Spleen (tissue), 11 donors: Measurements from ENCODE around the gene NR2E3. TPM values are rescaled to one million over a fixed set of nuclear protein-coding genes. Genes with fewer than 3 reads are reported as not detected.

Experiments used
- DNase-seq: peaks from one replicate; pipeline ENCODE4 v3.0.0-alpha.2; 2020
- H3K27ac ChIP-seq, 8 donors: fragments of 200-600 bp; sonication (generic) in 7 of 8; 1 replicate in 4 of 8; 2 replicates in 4 of 8; pipeline versions ENCODE4 v1.5.0 to v1.8.0; 2016 to 2021; ENCODE audit warnings: inconsistent platforms in 4 of 8, mild to moderate bottlenecking in 4 of 8, moderate library complexity in 1 of 8
- H3K27me3 ChIP-seq, 7 donors: fragments of 200-600 bp; sonication (generic) in 6 of 7; replicated peaks in 1 of 7; 1 replicate in 4 of 7; 2 replicates in 3 of 7; pipeline versions ENCODE4 v1.5.0 to v1.8.0; 2016 to 2021; ENCODE audit warnings: inconsistent platforms in 3 of 7, mild to moderate bottlenecking in 1 of 7
- H3K36me3 ChIP-seq, 6 donors: fragments of 200-600 bp; sonication (generic) in 5 of 6; 1 replicate in 4 of 6; 2 replicates in 2 of 6; pipeline versions ENCODE4 v1.5.0 to v1.8.0; 2016 to 2021; ENCODE audit warnings: inconsistent platforms in 2 of 6
- H3K4me1 ChIP-seq, 6 donors: fragments of 200-600 bp; sonication (generic) in 5 of 6; 1 replicate in 3 of 6; 2 replicates in 3 of 6; pipeline versions ENCODE4 v1.5.0 to v1.8.0; 2016 to 2021; ENCODE audit warnings: inconsistent platforms in 3 of 6
- H3K4me3 ChIP-seq, 8 donors: fragments of 200-600 bp; sonication (generic) in 7 of 8; 1 replicate in 4 of 8; 2 replicates in 4 of 8; pipeline versions ENCODE4 v1.5.0 to v1.8.0; 2016 to 2021; ENCODE audit warnings: inconsistent platforms in 4 of 8, mild to moderate bottlenecking in 4 of 8, moderate library complexity in 2 of 8
- H3K9me3 ChIP-seq, 8 donors: fragments of 200-600 bp; sonication (generic) in 7 of 8; 1 replicate in 4 of 8; 2 replicates in 4 of 8; pipeline versions ENCODE4 v1.5.0 to v1.8.0; 2016 to 2021; ENCODE audit warnings: inconsistent platforms in 4 of 8
- POLR2A ChIP-seq, 3 donors: fragments of 450-650 bp; IDR thresholded peaks; one replicate each; pipeline ENCODE4 v1.5.1; 2017; ENCODE audit warnings: antibody characterized with exemption in 3 of 3, mild to moderate bottlenecking in 1 of 3
- POLR2AphosphoS5 ChIP-seq, 3 donors: sonication (generic); formaldehyde crosslinking; IDR thresholded peaks; one replicate each; pipeline ENCODE4 v1.5.1; 2017; ENCODE audit warnings: antibody characterized with exemption in 3 of 3
- WGBS, 5 donors: extraction: QIAGEN DNeasy Blood & Tissue Kit in 3 of 5; methylation state at CpG; one replicate each; pipeline versions ENCODE4 v1.1.5 to v1.1.7; 2013 to 2018; 5-methylcytosine and 5-hydroxymethylcytosine counted together
- intact Hi-C: fragments of 100-400 bp; cut with DNase I; formaldehyde crosslinking; loops from one replicate; pipeline ENCODE4 v1.15.0; 2023; ENCODE audit warnings: low total_unique reads
- polyA plus RNA-seq, 3 donors: library from polyadenylated mRNA; stranded (reverse); fragments of 200-250 nt; gene quantifications; one replicate each; pipeline ENCODE4 v1.2.1, GENCODE V29; 2013
- total RNA-seq, 7 donors: library from RNA; depleted of rRNA in 3 of 7; stranded (reverse); fragments of >200 nt in 3 of 7; fragmentation: NEBNext Ultra II Directional in 4 of 7; extraction: Animal tissue kit (Norgen Biotek cat#: 25700) in 4 of 7; gene quantifications; one replicate each; pipeline versions ENCODE4 v1.1.0 to v1.2.1, GENCODE V29; 2016 to 2021
- TF ChIP-seq, protein P1 (sequence below), 11 experiments: fragments of 200-600 bp in 7 of 11; fragments of 450-650 bp in 4 of 11; sonication (generic) in 4 of 11; IDR thresholded peaks in 8 of 11; conservative IDR thresholded peaks in 3 of 11; 1 replicate in 7 of 11; 2 replicates in 4 of 11; pipeline versions ENCODE4 v1.4.0 to v1.8.0; 2016 to 2021; ENCODE audit warnings: antibody characterized with exemption in 11 of 11, inconsistent platforms in 4 of 11, mild to moderate bottlenecking in 1 of 11
- donor health status: healthy with polysubstance abuse.
- donor health status: DM: no; HTN: no; CAD: no; lungs with moderate emphysema.
- donor health status: DM: no; HTN: no; CAD: no.
- donor health status: Bipolar disorder and iron deficiency.
- donor health status: healthy.
- donor health status: DM: no; HTN: no; CAD: no.
- donor health status: DM: yes; HTN: yes; CAD: no.

Gene NR2E3
- total and polyA plus RNA-seq, 10 donors = 0.10 to 0.68 TPM; not detected in 8

DNA sequence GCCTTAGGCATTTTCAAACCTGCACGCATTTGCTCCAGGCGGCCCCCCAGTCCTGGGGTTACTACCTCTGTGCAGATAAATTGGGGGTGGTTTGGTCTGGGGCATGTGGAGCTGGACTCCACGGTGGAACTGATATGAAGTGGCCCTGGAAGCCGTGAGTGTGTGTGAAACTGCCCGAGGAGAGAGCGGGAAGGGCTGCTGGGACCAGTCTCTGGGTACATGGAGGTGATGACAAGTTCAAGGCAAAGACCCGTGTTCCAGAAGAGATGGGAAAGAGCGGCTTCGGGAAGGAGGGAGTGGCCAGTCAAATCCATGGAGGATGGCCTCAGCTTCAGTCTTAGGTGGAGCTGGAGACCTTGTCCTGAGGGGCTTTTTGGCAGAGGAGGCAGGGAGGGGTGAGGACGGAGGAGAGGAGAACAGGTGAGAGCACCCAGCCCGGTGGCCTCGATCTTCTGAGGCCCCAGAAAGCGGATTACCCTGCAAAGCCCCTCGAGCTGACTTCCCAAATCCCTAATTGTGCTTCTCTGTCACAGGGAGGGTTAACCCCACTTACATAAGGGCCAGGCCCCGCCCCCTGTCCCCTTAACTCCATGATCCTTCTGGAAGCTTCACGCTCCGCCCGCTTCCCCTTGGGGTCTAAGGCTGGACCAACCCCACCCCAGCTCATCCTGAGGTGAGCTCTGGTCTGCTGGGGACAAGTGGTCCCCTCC is 1.9 kb upstream of the NR2E3 start:
- intact Hi-C loops = no loop called here
- Histone ChIP-seq H3K27ac (no peak overlapping the region), H3K4me1 (peaks cover 0 to 20% (median 7%) of the 10 kb centered on the region in 6 donors), H3K36me3 (no peaks in the 10 kb centered on the region), H3K4me3 (no peak overlapping the region), H3K27me3 (peaks cover 0 to 34% (median 0%) of the 10 kb centered on the region in 7 donors), H3K9me3 (no peaks in the 10 kb centered on the region)
- DNase-seq = no peak
- WGBS, 5 donors = 80 to 94% (median 82%) methylated on average over 16 to 18 of the region's 18 CpGs
- no peak for TF ChIP-seq POLR2A (IDR thresholded peaks at IDR 0.05)
- TF ChIP-seq, protein P1, sequence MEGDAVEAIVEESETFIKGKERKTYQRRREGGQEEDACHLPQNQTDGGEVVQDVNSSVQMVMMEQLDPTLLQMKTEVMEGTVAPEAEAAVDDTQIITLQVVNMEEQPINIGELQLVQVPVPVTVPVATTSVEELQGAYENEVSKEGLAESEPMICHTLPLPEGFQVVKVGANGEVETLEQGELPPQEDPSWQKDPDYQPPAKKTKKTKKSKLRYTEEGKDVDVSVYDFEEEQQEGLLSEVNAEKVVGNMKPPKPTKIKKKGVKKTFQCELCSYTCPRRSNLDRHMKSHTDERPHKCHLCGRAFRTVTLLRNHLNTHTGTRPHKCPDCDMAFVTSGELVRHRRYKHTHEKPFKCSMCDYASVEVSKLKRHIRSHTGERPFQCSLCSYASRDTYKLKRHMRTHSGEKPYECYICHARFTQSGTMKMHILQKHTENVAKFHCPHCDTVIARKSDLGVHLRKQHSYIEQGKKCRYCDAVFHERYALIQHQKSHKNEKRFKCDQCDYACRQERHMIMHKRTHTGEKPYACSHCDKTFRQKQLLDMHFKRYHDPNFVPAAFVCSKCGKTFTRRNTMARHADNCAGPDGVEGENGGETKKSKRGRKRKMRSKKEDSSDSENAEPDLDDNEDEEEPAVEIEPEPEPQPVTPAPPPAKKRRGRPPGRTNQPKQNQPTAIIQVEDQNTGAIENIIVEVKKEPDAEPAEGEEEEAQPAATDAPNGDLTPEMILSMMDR (IDR thresholded peaks at IDR 0.05 in 8 of 11, conservative IDR thresholded peaks at IDR 0.05 in 3 of 11) = no peak
- no peak for TF ChIP-seq POLR2AphosphoS5 (IDR thresholded peaks at IDR 0.05)

DNA sequence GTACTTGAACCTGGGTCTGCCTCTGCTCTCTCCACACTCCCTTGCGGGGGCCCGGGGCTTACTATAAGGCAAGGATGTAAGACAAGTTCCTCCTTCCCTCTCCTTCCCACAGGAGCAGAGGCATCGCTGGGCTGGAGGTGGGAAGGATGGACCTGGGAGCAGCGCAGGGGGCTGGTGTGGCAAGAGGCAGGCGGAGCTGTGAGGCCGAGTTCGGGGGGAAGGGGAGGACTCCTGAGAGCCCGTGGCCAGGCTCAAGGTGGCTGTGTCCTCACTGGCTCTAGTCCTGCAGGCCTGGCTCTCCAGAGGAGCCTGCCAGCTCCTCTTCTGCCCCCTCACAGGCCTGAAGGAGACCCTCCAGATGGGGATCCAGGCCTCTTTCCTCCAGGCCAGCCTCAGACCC is 1.0 kb upstream of the NR2E3 start:
- Histone ChIP-seq H3K4me3 (no peak overlapping the region), H3K36me3 (no peaks in the 10 kb centered on the region), H3K27ac (no peak overlapping the region), H3K4me1 (peaks cover 0 to 20% (median 7%) of the 10 kb centered on the region in 6 donors), H3K27me3 (peaks cover 0 to 33% (median 0%) of the 10 kb centered on the region in 7 donors), H3K9me3 (no peaks in the 10 kb centered on the region)
- TF ChIP-seq, protein P1 (IDR thresholded peaks at IDR 0.05 in 8 of 11, conservative IDR thresholded peaks at IDR 0.05 in 3 of 11) = no peak
- TF ChIP-seq POLR2AphosphoS5 (IDR thresholded peaks at IDR 0.05) (no peak), POLR2A (IDR thresholded peaks at IDR 0.05) (no peak)
- no peak for DNase-seq
- 81 to 94% (median 90%) methylated on average over 8 of the region's 8 CpGs for WGBS, 5 donors
- intact Hi-C loops = no loop called here

DNA sequence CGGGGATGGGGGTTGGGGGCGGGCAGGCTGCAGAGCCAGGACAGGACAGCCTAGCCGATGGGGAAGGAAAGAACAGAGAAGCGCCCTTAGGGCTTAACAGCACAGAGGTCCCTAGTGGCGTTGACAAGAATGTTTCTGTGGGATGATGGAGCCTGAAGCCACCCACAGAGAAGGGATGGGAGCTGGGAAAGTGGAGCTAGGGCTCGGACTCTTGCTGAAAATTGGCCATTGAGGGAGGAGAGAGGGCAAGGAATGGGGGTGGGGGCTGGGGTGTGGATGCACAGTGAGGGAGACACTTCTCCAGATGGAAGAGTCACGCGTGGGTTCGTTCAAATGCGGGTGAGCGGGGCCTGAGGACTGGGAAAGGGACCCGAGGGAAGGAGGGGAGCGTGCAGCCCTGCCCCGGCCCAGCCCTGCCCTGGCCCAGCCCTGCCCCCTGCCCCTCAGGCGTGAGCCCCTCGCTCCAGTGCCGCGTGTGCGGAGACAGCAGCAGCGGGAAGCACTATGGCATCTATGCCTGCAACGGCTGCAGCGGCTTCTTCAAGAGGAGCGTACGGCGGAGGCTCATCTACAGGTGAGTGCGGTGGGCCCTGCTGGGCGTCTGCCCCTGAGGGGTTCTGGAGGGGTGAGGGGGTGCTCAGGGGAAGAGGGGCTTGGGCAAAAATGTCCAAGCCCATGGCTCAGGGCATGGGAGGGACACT is 832 bp downstream of the NR2E3 start:
- Histone ChIP-seq H3K27me3 (peaks cover 0 to 25% (median 0%) of the 10 kb centered on the region in 7 donors), H3K4me1 (peaks cover 0 to 20% (median 7%) of the 10 kb centered on the region in 6 donors), H3K27ac (no peak overlapping the region), H3K36me3 (no peaks in the 10 kb centered on the region), H3K9me3 (no peaks in the 10 kb centered on the region), H3K4me3 (no peak overlapping the region)
- intact Hi-C loops = no loop called here
- no peak for TF ChIP-seq POLR2A (IDR thresholded peaks at IDR 0.05)
- TF ChIP-seq, protein P1 (IDR thresholded peaks at IDR 0.05 in 8 of 11, conservative IDR thresholded peaks at IDR 0.05 in 3 of 11) = no peak
- TF ChIP-seq POLR2AphosphoS5 (IDR thresholded peaks at IDR 0.05) = no peak
- no peak for DNase-seq
- WGBS, 5 donors = 90 to 94% (median 92%) methylated on average over 20 to 27 of the region's 27 CpGs
